GM10248 (cell line): ENCODE measurements around the gene CYP46A1.
A peak's percentile ranks its signal among the peaks of the same experiment; 100 is the strongest.

Source experiments
- CTCF ChIA-PET: fragments of 300-600 bp; sonication (Branson Sonifier 250); formaldehyde crosslinking; extraction: SDS; loops from one replicate; lab custom pipeline; 2021; ENCODE audit warnings: antibody characterized with exemption; lab: Yijun Ruan, JAX
- POLR2A ChIA-PET: fragments of 350-650 bp; sonication (Branson Sonifier 250); formaldehyde crosslinking; extraction: SDS; loops from one replicate; lab custom pipeline; 2020; ENCODE audit warnings: antibody characterized with exemption; lab: Yijun Ruan, JAX
- DNase-seq: peaks from one replicate; pipeline ENCODE4 v3.0.0; 2012; ENCODE audit errors: extremely low spot score
- TF ChIP-seq, protein P1 (sequence below): IDR thresholded peaks from 2 replicates; pipeline ENCODE4 v1.5.1; 2012; ENCODE audit warnings: mild to moderate bottlenecking, low read depth; ENCODE audit errors: extremely low read depth, missing control alignments, control extremely low read depth

CYP46A1 gene

DNA sequence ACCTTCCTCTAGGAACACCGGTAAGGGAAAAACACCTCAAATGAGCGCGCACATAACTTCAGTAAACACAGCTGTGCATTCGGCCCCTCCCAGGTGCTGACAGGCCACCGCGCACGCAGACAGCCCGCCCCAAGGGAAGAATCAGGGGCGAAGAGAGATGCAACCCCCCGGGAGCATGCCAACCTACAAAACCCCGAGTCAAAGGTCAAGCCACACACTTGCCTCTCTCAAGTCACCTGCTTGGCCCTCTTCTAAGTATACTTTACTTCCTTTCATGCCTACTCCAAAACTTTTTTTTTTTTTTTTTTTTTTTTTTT is 2.3 kb upstream of the CYP46A1 start:
- CTCF ChIA-PET: interaction anchor here (0.9 to 1.3 kb wide), 4 partner anchors 148 to 216 kb away, joined by 3 read pairs; no protein-coding TSS in a partner anchor

GRCh38 chr14:99682809-99683618 is 1.1 kb upstream of the CYP46A1 start:
- CTCF ChIA-PET: interaction anchor here (0.9 to 2.2 kb wide), 8 partner anchors 13 to 214 kb away, joined by 3 to 8 read pairs (median 3); no protein-coding TSS in a partner anchor
- POLR2A ChIA-PET: no interaction called here
- TF ChIP-seq, protein P1, sequence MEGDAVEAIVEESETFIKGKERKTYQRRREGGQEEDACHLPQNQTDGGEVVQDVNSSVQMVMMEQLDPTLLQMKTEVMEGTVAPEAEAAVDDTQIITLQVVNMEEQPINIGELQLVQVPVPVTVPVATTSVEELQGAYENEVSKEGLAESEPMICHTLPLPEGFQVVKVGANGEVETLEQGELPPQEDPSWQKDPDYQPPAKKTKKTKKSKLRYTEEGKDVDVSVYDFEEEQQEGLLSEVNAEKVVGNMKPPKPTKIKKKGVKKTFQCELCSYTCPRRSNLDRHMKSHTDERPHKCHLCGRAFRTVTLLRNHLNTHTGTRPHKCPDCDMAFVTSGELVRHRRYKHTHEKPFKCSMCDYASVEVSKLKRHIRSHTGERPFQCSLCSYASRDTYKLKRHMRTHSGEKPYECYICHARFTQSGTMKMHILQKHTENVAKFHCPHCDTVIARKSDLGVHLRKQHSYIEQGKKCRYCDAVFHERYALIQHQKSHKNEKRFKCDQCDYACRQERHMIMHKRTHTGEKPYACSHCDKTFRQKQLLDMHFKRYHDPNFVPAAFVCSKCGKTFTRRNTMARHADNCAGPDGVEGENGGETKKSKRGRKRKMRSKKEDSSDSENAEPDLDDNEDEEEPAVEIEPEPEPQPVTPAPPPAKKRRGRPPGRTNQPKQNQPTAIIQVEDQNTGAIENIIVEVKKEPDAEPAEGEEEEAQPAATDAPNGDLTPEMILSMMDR: peak; percentile 94
- peak; percentile 84 for DNase-seq

More for the DNA sequence above, 2.3 kb upstream of the CYP46A1 start:
- TF ChIP-seq, protein P1: no peak
- DNase-seq: no peak
- POLR2A ChIA-PET: no interaction called here

DNA sequence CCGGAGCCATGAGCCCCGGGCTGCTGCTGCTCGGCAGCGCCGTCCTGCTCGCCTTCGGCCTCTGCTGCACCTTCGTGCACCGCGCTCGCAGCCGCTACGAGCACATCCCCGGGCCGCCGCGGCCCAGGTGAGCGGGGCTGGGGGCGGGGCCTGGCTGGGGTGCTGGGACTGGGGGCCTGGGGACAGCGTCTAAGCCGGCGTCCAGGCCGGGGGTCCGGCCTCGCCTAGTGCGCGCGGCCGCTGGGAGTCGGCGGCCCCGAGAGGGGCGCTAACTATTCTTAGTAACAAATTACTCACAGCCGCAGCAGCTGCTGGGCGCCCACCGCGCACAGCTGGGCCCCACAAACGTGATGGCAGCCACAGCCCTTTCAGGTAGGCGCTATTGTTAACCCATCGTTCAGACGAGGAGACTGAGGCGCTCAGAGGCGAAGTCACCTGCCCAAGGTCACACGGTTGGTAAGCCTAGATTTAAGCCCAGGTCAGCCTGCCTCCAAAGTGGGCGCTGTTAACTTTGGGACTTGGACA is 374 bp downstream of the CYP46A1 start:
- DNase-seq: no peak
- CTCF ChIA-PET: interaction anchor here (0.6 to 2.2 kb wide), 11 partner anchors 14 to 202 kb away, joined by 3 to 8 read pairs (median 3); no protein-coding TSS in a partner anchor
- POLR2A ChIA-PET: interaction anchor here (1.0 kb wide), 1 partner anchor 204 kb away, joined by 6 read pairs; the partner anchor contains the start of genes CCNK and SETD3
- TF ChIP-seq, protein P1: no peak

DNA sequence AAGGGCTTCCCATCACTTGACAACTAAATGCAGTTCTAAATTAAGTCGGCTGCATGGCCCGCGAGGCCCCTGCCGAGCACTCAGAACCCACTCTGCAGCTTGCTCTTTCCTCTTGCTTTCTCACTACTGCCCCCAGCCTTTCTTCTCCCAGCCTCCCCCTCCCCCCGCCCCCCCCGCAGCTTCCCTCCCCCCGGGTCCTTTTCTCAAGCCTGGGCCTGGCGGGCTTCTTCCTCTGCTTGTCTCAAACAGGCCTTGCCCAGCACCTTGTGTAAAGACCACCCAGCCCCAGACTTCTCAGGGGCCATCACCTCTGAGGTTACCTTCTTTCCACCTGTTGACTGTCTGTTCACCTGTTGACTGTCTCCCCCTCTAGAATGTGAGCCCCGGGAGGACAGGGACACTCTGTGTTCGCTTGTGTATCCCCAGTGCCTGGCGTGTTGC is 1.1 kb downstream of the CYP46A1 start:
- CTCF ChIA-PET: interaction anchor here (0.8 to 1.6 kb wide), 4 partner anchors 14 to 201 kb away, joined by 3 to 8 read pairs (median 4); no protein-coding TSS in a partner anchor
- TF ChIP-seq, protein P1: no peak
- POLR2A ChIA-PET: no interaction called here
- DNase-seq: no peak

DNA sequence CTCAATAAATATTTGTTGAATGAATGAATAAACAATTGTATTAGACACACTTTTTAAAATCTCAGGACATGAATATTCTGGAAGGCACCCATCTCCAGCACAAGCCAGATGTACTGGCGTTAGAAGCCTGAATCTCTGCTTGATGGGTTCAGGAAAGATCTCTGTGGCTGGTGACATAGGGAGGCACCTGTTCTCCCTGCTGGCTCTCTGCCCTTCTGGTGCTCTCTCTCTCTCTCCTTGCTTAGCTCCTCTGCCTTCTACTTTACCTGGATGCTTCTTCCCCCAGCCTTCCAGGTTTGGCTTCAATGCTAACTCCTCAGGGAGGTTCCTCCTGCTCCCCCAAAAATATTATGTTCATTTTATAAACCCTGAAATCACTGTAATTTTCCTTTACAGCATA is 1.5 kb downstream of the CYP46A1 start:
- no peak for DNase-seq
- POLR2A ChIA-PET: no interaction called here
- TF ChIP-seq, protein P1: no peak
- CTCF ChIA-PET: no interaction called here

GRCh38 chr14:99686557-99687283 is 2.6 kb downstream of the CYP46A1 start:
- TF ChIP-seq, protein P1: no peak
- ChIA-PET POLR2A (no interaction called here), CTCF (interaction anchor here (0.9 to 1.9 kb wide), 4 partner anchors 10 to 112 kb away, joined by 3 to 9 read pairs (median 4); no protein-coding TSS in a partner anchor)
- no peak for DNase-seq
